GM20000 (cell line): ENCODE data around the gene EPO.

ENCODE experiments used
- DNase-seq: peaks from one replicate; pipeline ENCODE4 v3.0.0; 2012; ENCODE audit warnings: low spot score
- CTCF ChIP-seq: IDR thresholded peaks from 2 replicates; pipeline ENCODE4 v1.5.1; 2012; ENCODE audit warnings: mild to moderate bottlenecking, control low read depth; ENCODE audit errors: extremely low read depth, missing control alignments

EPO gene

GRCh38 chr7:100680576-100681271 is 39.5 kb upstream of the EPO start:
- peak; percentile 27 for DNase-seq
- no peak for TF ChIP-seq CTCF

- DNase-seq: peak; percentile 25
- no peak for TF ChIP-seq CTCF
Observed at GRCh38 chr7:100681491-100682227, 38.6 kb upstream of the EPO start.

GRCh38 chr7:100682228-100682741 is 38.0 kb upstream of the EPO start:
- TF ChIP-seq CTCF: no peak
- DNase-seq: no peak

GRCh38 chr7:100682991-100683658 is 37.1 kb upstream of the EPO start:
- DNase-seq: peak; percentile 22
- TF ChIP-seq CTCF: no peak

- DNase-seq: peak; percentile 21
- no peak for TF ChIP-seq CTCF
Observed at GRCh38 chr7:100683659-100684533, 36.4 kb upstream of the EPO start.

- DNase-seq: peak; percentile 23
- TF ChIP-seq CTCF: no peak
Observed at GRCh38 chr7:100684534-100685042, 35.7 kb upstream of the EPO start.
